Endothelial cell of umbilical vein (primary cell): Measurements from ENCODE around the gene PCNX1. TPM values are rescaled to one million over a fixed set of nuclear protein-coding genes. Genes with fewer than 3 reads are reported as not detected.

Source experiments
- BruUV-seq: library from RNA; stranded (reverse); fragments of 400-500 nt; replicated peaks from 2 replicates; lab custom pipeline; 2021; lab: Mats Ljungman, UMichigan
- CTCF ChIA-PET: fragments of 300-600, 350-600 bp; sonication (Branson Sonifier 250); formaldehyde crosslinking; loops from one replicate; lab custom pipeline; 2021; ENCODE audit warnings: antibody characterized with exemption, inconsistent platforms; lab: Charles Lee
- POLR2A ChIA-PET: fragments of 300-600, 350-600 bp; sonication (Branson Sonifier 250); formaldehyde crosslinking; loops from one replicate; lab custom pipeline; 2021; ENCODE audit warnings: antibody characterized with exemption, inconsistent platforms; lab: Charles Lee
- DNase-seq: peaks from one replicate; pipeline ENCODE4 v3.0.0-alpha.2; 2011; ENCODE audit warnings: low read depth, low spot score
- FAIRE-seq: peaks from 2 replicates; lab custom pipeline; 2011; peaks lifted over from hg19 to GRCh38; lab: Jason Lieb, UNC
- H2AFZ ChIP-seq: 2 replicates; pipeline ENCODE4 v1.6.0; 2012; ENCODE audit warnings: low read depth, low read length, control low read depth, inconsistent platforms
- H3K27ac ChIP-seq: 2 replicates; pipeline ENCODE4 v1.5.1; 2011; ENCODE audit warnings: low read depth, mild to moderate bottlenecking, control low read depth, low read length, moderate library complexity; ENCODE audit not compliant: insufficient read depth
- H3K27me3 ChIP-seq, 2 experiments: 2 replicates each; pipeline versions ENCODE4 v1.6.0 to v1.6.1; 2011; ENCODE audit warnings: low read length in 2 of 2, mixed read lengths in 1 of 2; ENCODE audit not compliant: control insufficient read depth in 2 of 2, insufficient read depth in 2 of 2
- H3K36me3 ChIP-seq, 2 experiments: 2 replicates in 1 of 2; 3 replicates in 1 of 2; pipeline ENCODE4 v1.5.1; 2011; ENCODE audit warnings: low read length in 2 of 2, mild to moderate bottlenecking in 1 of 2, moderate library complexity in 1 of 2; ENCODE audit not compliant: control insufficient read depth in 2 of 2, insufficient read depth in 2 of 2; ENCODE audit errors: extremely low read depth in 1 of 2
- H3K4me1 ChIP-seq: 3 replicates; pipeline ENCODE4 v1.5.1; 2011; ENCODE audit warnings: mild to moderate bottlenecking, low read length; ENCODE audit not compliant: control insufficient read depth, insufficient read depth; ENCODE audit errors: extremely low read depth
- H3K4me2 ChIP-seq: 2 replicates; pipeline ENCODE4 v1.6.1; 2011; ENCODE audit warnings: low read length, control low read depth, mixed read lengths; ENCODE audit not compliant: insufficient read depth
- H3K4me3 ChIP-seq, 3 experiments: fragments of 200-600 bp in 1 of 3; sonication (generic), shearing (Covaris generic) in 1 of 3; replicated peaks in 1 of 3; 2 replicates each; pipeline ENCODE4 v1.5.1; 2011 to 2016; ENCODE audit warnings: control low read depth in 3 of 3, low read length in 3 of 3, mild to moderate bottlenecking in 2 of 3, inconsistent platforms in 1 of 3, low read depth in 1 of 3, moderate library complexity in 1 of 3; ENCODE audit not compliant: insufficient read depth in 1 of 3
- H3K79me2 ChIP-seq: 2 replicates; pipeline ENCODE4 v1.6.0; 2012; ENCODE audit warnings: low read length, inconsistent platforms; ENCODE audit not compliant: control insufficient read depth, insufficient read depth
- H3K9ac ChIP-seq: replicated peaks from 2 replicates; pipeline ENCODE3; 2011; ENCODE audit warnings: low read length, control low read depth; ENCODE audit not compliant: insufficient read depth; ENCODE audit errors: extremely low read depth
- H3K9me1 ChIP-seq: replicated peaks from 3 replicates; pipeline ENCODE4 v1.6.0; 2011; ENCODE audit warnings: mild to moderate bottlenecking, low read length; ENCODE audit not compliant: control insufficient read depth, insufficient read depth; ENCODE audit errors: extremely low read depth
- H3K9me3 ChIP-seq: replicated peaks from 2 replicates; pipeline ENCODE4 v1.5.1; 2012; ENCODE audit warnings: low read length, inconsistent platforms; ENCODE audit not compliant: control insufficient read depth, insufficient read depth
- H4K20me1 ChIP-seq: replicated peaks from 2 replicates; pipeline ENCODE3; 2011; ENCODE audit warnings: mild to moderate bottlenecking, low read length; ENCODE audit not compliant: control insufficient read depth, insufficient read depth; ENCODE audit errors: extremely low read depth
- EZH2 ChIP-seq: IDR thresholded peaks from 2 replicates; pipeline ENCODE4 v1.6.1; 2012; ENCODE audit warnings: borderline replicate concordance, low read depth, mild to moderate bottlenecking, moderate library complexity, low read length, inconsistent platforms; ENCODE audit not compliant: severe bottlenecking
- FOS ChIP-seq: IDR thresholded peaks from 2 replicates; pipeline ENCODE4 v1.6.1; 2011; ENCODE audit warnings: mild to moderate bottlenecking, low read length, moderate library complexity, borderline replicate concordance; ENCODE audit not compliant: insufficient read depth
- GATA2 ChIP-seq: IDR thresholded peaks from 2 replicates; pipeline ENCODE4 v1.7.0; 2011; ENCODE audit warnings: low read depth, mild to moderate bottlenecking, moderate library complexity, mixed read lengths, low read length; ENCODE audit not compliant: insufficient read length, insufficient read depth
- JUN ChIP-seq: IDR thresholded peaks from 2 replicates; pipeline ENCODE4 v1.6.1; 2011; ENCODE audit warnings: borderline replicate concordance, low read depth; ENCODE audit not compliant: insufficient read length, insufficient read depth
- MYC ChIP-seq: IDR thresholded peaks from one replicate; pipeline ENCODE4 v1.6.1; 2011; ENCODE audit warnings: mild to moderate bottlenecking, low read depth, low read length
- POLR2A ChIP-seq: IDR thresholded peaks from 2 replicates; pipeline ENCODE4 v1.6.1; 2012; ENCODE audit warnings: low read depth, mild to moderate bottlenecking, control low read depth, low read length
- POLR2AphosphoS5 ChIP-seq: IDR thresholded peaks from 2 replicates; pipeline ENCODE4 v1.6.1; 2012; ENCODE audit warnings: low read depth, mild to moderate bottlenecking, control low read depth, low read length, moderate library complexity; ENCODE audit not compliant: insufficient read depth
- dilution Hi-C: fragments of 300-500 bp; cut with MboI; formaldehyde crosslinking; loops from one replicate; pipeline ENCODE4 v1.15.0; 2019; ENCODE audit warnings: low sequenced_read_pairs; ENCODE audit not compliant: extremely low pct_ligation_motif_present
- intact Hi-C: fragments of 100-400 bp; cut with micrococcal nuclease; formaldehyde crosslinking; loops from one replicate; pipeline ENCODE4 v1.10.0; 2022
- polyA plus RNA-seq, 4 experiments: library from polyadenylated mRNA; depleted of rRNA in 3 of 4; stranded (reverse) in 3 of 4; unstranded in 1 of 4; fragments of >200 nt; gene quantifications; 2 replicates each; pipeline versions ENCODE4 v1.2.1 to v1.2.3, GENCODE V29; 2011 to 2012; ENCODE audit warnings: missing spikeins in 1 of 4
- total RNA-seq: library from RNA; stranded (reverse); gene quantifications from 2 replicates; pipeline ENCODE4 v1.2.3, GENCODE V29; 2021
- TF ChIP-seq, protein P1 (sequence below), 2 donors: IDR thresholded peaks; 1 replicate in 1 of 2; 2 replicates in 1 of 2; pipeline ENCODE4 v1.5.1; 2011; ENCODE audit warnings: low read length in 2 of 2, mild to moderate bottlenecking in 2 of 2, moderate library complexity in 2 of 2, control low read depth in 1 of 2, inconsistent platforms in 1 of 2, low read depth in 1 of 2; ENCODE audit not compliant: insufficient read depth in 1 of 2; ENCODE audit errors: extremely low read depth in 1 of 2
- TF ChIP-seq, protein P2 (sequence below): IDR thresholded peaks from 2 replicates; pipeline ENCODE4 v1.6.1; 2011; ENCODE audit not compliant: insufficient read depth, insufficient read length

The PCNX1 gene
- total and polyA plus RNA-seq, 2 donors (not counting 3 experiments of a cell fraction or from before 2014, with no cell fraction given), result 21.4 to 40.5 TPM

DNA sequence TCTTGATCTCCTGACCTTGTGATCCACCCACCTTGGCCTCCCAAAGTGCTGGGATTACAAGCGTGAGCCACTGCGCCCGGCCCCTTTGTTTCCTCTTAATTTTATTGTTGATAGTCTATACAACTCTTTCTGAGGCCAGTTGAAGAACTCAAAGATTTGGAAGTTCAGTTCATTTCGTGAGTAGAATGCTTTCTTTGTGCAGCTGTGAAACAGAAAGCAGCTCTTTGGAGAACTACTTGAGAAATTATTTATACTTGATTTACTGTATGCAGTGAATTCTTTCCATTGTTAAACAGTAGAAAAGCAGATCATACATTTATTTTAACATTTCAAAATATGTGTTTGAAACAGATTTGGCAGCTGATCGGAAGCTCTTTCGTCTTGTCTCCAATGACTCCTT lies 69.3 kb downstream of the PCNX1 start:
- no TSS peak for BruUV-seq
- Histone ChIP-seq H3K27ac (no peak overlapping the region), H3K79me2 (peaks cover 5% of the 10 kb centered on the region), H3K4me3 (no peak overlapping the region), H3K27me3 (no peaks in the 10 kb centered on the region), H3K36me3 (peaks cover 3 to 16% of the 10 kb centered on the region in 2 experiments), H3K4me1 (peaks cover 8% of the 10 kb centered on the region), H3K9ac (no peak overlapping the region), H4K20me1 (no peaks in the 10 kb centered on the region), H3K4me2 (no peak overlapping the region), H2AFZ (no peak overlapping the region), H3K9me1 (no peaks in the 10 kb centered on the region), H3K9me3 (no peaks in the 10 kb centered on the region)
- dilution Hi-C loops, result no loop called here
- ChIA-PET POLR2A (no interaction called here), CTCF (interaction anchor here (1.2 to 3.2 kb wide), 3 partner anchors 70 to 159 kb away, joined by 3 to 16 read pairs (median 4); partner anchors contain the start of gene PCNX1)
- intact Hi-C loops, result no loop called here
- TF ChIP-seq MYC (no peak), EZH2 (no peak), GATA2 (no peak), POLR2A (no peak), FOS (no peak), JUN (no peak), POLR2AphosphoS5 (no peak)
- TF ChIP-seq, protein P1, sequence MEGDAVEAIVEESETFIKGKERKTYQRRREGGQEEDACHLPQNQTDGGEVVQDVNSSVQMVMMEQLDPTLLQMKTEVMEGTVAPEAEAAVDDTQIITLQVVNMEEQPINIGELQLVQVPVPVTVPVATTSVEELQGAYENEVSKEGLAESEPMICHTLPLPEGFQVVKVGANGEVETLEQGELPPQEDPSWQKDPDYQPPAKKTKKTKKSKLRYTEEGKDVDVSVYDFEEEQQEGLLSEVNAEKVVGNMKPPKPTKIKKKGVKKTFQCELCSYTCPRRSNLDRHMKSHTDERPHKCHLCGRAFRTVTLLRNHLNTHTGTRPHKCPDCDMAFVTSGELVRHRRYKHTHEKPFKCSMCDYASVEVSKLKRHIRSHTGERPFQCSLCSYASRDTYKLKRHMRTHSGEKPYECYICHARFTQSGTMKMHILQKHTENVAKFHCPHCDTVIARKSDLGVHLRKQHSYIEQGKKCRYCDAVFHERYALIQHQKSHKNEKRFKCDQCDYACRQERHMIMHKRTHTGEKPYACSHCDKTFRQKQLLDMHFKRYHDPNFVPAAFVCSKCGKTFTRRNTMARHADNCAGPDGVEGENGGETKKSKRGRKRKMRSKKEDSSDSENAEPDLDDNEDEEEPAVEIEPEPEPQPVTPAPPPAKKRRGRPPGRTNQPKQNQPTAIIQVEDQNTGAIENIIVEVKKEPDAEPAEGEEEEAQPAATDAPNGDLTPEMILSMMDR (IDR thresholded peaks at IDR 0.05; ENCODE audit: extremely low read depth in 1 of 2, insufficient read depth in 1 of 2, low read depth in 1 of 2, low read length in 2 of 2), result no peak
- TF ChIP-seq, protein P2, sequence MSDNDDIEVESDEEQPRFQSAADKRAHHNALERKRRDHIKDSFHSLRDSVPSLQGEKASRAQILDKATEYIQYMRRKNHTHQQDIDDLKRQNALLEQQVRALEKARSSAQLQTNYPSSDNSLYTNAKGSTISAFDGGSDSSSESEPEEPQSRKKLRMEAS, result no peak
- FAIRE-seq (no peak), DNase-seq (no peak)
